Activated effector memory CD4-positive, alpha-beta T cell treated with Interleukin-2 at 50 U/mL for 16 hours (primary cell): ENCODE measurements around the gene USP28.

Experiments
- DNase-seq: peaks from one replicate; pipeline ENCODE4 v3.0.0-alpha.2; 2020

Gene USP28

DNA sequence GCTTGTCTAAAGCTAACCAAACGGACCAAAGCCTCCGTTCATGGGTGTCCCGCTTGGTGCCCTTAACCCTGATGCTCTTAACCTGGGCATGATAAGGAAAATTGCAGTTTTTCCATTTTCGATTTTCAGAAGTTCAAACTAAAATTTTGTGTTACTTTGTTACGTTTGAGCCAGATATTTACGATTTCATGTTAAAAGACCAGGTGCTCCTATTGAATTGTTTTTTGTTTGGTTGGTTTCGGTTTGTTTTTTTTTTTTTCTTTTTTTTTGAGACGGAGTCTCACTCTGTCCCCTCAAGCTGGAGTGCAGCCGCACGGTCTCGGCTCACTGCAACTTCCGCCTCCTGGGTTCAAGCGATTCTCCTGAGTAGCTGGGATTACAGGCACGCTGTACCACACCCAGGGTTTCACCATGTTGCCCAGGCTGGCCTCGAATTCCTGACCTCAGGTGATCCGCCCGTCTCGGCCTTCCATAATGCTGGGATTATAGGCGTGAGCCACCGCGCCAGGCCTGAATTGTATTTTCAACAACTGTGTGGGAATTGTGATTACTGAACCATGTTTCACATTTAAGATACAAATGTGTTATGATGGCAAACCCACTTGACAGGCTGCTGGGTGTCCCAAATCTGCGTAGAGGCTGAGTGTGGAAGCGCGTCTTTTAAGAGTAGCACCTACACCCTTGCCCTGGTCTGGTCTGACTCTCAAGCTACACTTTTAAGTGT lies 864 bp upstream of the USP28 start:
- no peak for DNase-seq

DNA sequence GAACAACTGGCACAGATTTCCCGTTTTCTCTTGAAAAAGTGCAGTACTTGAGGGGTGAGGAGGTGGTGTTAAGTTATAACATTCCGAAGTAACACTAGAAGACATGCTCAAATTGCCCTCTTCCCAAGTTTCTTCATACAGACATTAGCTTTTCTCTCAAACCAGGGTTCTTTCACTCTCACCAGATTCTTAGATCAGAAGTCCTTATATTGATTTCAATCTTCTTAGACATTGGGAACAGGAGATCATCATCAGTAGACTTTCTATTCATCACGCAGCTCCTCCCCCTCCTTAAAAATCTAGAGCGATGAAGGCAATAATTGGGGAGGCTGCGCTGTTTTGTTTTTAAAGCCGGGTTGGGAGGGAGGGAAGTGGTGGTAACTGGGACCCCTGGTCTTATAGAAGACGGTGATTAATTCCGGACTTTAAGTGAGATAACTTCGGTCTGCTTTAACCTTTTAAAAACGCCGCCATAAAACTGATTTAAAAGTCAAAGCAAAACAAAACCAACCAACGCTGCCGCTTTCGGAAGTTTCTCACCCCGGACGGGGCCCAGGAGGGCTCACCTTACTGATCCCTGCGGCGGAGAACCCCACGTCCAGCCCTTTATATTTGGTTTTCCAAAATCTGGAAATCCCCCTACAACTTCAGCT lies 665 bp downstream of the USP28 start:
- no peak for DNase-seq

DNA sequence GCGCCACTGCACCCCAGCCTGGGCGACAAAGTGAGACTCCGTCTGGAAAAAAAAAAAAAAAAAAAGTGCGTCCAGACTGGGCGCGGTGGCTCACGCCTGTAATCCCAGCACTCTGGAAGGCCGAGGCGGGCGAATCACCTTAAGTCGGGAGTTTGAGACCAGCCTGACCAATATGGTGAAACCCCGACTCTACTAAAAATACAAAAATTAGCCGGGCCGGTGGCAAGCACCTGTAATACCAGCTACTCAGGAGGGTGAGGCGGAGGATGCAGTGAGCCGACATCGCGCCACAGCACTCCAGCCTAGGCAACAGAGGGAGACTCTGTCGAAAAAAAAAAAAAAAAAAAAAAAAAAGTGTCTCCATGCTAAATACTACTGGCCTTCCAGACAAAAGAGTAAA lies 1.3 kb downstream of the USP28 start:
- DNase-seq, result no peak

DNA sequence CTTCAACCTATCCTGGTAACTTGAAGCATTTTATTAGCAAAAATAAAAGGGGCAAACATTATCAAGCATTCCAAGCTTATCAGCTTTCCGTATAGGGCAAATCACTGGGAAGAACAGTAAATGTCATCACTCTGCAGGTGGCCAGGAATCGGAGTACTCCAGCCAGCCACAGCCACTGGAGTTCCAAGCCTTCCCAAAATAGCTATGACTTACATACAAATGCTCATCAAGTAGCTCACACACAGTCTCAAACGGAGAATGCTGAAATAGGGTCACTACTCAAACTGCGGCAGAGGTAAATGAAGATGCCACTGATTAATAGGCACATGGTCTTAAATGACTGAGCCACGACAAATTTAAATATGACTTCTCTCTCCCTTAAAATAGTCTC lies 2.1 kb downstream of the USP28 start:
- no peak for DNase-seq

DNA sequence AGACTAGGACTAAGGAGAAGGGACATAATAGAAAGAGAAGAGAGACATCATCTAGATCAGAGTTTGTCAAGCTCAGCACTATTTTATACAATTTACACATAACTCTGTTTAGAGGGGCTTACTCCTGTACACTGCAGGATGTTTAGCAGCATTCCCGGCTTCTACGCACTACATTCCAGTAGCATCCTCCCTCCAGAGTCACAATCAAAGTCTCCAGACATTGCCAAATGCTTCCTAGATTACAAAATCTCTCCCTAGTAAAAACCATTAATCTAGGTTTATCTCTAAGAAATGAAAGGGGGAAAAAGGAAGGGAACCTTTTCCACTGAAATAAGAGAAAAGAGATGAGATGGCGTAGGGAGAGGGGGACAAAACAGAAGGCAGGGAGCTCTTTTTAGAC lies 4.0 kb downstream of the USP28 start:
- DNase-seq, result no peak

DNA sequence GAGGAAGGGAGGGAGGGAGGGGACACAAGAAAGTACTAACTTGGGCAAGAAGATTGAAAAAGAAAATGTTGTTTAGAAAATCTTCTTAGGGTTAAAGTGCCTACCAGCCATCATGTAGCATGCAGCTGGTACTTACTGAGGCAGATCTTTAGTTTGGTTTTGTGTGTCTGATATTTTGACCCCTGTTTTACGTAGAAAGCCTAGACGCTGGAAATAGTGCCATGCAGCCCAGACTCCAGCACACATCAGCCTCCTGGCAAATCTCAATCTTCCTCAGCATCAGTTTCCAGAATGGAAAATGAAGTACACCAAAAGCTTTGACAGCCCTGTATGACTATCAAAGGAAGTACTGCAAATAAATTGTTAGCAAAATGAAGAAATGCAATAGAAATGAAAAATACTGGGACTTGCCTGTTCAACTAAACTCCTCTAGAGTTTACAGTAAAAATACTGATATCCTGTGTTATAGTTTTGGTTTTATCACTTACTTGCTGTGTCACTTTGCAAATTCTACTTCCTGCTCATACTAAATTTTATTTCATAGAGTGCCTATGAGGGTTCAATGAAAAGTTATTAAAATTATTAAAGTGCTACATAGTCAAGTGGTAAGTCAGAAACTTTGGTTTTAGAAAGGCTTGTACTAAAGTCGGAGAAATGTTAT lies 7.4 kb downstream of the USP28 start:
- DNase-seq, result no peak

DNA sequence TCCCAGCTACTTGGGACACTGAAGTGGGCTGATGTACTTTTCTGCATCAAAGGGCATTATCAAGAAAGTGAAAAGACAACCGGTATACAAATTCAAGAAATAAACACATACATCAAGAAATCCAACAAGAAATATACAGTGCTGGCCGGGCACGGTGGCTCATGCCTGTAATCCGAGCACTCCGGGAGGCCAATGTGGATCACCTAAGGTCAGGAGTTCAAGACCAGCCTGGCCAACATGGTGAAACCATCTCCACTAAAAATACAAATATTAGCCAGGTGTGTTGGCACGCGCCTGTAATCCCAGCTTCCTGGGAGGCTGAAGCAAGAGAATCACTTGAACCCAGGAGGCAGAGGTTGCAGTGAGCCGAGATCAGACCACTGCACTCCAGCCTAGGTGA lies 9.5 kb downstream of the USP28 start:
- DNase-seq, result no peak

DNA sequence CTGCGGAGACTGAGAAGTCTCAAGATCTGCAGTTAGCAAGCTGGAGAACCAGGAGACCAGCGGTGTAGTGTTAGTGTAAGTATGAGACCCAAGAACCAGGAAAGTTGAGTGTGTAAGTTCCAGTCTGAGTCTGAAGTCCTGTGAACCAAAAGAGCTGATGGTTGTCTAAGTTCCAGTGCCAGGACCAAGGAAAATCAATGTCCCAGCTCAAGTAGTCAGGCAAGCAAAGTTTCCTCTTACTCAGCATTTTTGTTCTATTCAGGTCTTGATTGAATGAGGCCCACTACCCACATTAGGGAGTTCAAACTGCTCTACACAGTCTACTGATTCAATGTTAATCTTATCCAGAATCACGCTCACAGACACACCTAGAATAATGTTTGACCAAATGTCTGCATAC lies 11.0 kb downstream of the USP28 start:
- DNase-seq, result no peak

DNA sequence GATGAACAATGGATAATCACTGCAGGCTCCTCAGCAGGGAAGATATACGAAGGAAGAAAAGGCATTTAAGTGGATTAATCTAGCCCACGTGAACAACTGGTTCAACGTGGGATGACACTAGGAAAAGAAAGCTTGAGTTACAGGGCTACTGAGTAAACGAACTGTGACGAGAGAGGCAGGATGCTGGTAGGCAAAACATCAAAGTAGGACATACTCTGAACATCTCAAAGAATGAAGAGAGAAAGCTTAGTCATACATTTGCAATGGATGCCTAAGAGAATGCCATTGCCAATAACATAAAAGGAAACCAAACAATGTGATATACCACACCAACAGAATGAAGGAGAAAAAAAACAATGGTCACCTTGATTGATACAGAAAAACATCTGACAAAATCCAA lies 12.9 kb downstream of the USP28 start:
- DNase-seq, result no peak

DNA sequence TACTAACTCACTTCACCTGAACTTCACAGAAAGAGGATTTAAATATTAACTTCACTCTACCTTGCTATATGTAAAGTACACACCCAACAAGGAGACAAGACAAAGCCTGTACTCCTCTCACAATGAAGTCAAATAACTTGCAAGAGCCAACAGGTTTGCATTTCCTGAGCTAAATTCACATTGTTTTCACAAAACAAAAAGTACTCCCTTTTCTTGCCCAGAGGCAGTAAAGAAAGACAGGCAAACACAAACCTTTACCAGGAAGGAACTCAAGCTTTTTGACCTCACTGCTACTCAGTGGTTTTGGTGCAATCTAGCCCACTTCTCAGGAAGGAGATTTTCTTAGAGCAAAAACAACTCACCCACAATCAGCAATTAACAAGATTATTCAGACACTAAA lies 15.7 kb downstream of the USP28 start:
- DNase-seq, result no peak

DNA sequence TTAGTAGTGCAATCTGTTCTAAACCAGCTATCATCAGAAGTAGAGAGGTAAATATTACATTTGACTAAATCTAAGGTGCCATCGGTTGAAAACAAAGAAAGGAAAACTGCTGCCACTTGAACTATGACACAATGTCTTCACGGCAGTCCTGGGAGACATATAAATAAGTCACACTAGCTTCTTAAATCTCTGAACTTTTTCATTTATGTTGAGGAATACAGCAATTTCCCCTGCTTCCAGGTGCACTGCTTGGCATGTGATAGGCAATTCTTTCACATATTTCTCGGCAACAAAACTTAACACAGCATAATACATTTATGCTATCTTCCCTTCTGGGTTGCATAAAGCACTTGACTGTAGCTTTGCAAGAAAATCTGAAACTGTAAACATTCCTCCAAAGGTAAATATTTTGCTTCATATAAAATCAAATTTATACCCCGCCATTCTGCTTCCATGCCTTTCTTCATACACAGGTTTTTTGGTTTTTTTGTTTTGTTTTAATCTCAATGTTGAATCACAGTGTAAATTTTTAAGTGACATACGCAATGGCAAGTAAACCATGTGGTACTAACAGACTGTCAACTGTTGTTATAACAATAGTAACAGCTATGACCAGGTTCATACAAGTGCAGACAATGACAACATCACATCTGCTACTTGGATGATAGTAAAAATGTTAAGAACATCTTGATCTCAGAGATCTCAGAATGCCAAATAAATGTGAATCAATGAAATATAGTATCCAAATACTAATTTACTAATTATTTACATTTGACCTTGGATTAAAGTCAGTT lies 18.2 kb downstream of the USP28 start:
- no peak for DNase-seq

DNA sequence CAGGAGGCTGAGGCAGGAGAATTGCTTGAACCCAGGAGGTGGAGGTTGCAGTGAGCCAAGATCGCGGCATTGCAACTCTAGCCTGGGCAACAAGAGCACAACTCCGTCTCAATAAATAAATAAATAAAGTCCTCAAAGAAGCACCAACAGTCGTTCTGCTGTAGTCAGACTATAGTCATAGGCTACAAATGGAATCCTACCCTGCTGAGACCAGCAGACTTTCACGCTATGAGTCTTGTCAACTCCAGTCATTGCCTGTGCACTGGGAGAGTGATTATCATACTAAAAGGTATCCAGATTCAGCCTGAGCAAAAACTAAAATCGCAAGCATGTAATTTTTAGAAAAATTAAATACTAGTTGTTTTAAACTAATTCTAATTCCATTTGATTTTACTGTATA lies 19.6 kb downstream of the USP28 start:
- no peak for DNase-seq

DNA sequence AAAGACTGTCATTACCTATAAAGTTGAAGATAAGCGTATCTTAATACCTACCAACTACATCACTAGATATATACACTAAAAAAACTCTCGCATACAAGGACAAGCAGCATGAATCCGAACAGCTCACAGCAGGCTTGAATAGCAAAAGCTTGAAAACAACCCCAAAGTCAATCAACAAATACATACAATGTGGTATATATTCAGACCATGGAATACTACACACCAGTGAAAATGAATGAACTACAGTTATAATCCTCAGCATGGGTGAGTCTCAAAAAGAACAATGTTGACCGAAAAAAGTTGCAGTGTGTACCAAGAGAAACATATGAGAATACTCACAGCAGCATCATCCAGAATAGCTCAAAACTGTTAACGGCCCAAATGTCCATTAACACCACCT lies 25.2 kb downstream of the USP28 start:
- DNase-seq, result no peak

DNA sequence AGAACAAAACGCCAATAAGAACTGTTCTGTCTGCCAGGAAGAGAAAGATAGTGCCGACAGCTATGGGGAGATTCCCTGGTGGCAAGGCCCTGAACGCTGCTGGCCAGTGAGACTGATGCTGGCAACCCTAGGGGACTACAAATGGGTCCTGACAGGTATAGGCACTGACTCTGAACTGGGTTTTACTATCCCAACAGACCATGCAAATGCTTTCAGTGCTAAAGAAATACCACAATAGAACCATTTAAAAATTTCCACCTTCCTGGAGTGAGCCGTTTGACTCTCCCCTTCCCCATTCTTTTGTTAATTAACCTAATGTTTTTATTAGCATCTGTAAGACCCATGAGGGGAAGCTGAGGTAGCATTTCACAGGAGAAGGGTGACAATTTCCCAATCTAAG lies 25.7 kb downstream of the USP28 start:
- no peak for DNase-seq

DNA sequence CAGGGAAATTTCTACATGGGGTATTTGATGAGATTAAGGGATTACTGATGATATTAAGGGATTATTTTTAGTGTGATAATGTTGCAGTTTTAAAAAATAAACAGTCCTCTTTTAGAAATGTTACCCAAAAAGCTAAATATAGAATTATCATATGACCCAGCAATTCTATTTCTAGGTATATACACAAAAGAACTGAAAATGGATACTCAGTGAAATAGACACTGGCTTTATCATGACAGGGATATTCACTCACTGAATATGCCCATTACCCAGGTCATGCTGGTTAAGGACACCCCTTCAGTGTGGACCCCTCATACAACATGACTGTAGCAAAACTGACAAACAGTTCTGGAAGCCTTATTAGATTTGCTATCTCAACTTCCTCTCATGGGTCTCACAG lies 27.8 kb downstream of the USP28 start:
- no peak for DNase-seq

DNA sequence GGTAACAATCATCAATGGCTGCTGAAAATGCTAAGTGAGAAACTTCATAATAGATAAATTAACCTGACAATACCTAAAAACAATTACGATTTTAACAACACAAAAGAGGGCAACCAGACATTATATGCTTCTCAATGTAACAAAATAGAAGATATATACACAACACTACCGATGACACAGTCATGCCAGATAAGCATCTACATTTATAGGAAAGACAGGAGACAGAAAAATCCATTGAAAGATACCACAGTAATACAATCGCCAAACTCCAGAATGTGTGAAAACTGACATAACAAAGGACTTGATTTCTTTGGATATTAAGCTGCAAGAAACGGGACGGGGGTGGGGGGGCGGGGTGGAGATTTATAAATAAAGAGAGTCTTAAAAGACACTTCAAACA lies 28.3 kb downstream of the USP28 start:
- no peak for DNase-seq

DNA sequence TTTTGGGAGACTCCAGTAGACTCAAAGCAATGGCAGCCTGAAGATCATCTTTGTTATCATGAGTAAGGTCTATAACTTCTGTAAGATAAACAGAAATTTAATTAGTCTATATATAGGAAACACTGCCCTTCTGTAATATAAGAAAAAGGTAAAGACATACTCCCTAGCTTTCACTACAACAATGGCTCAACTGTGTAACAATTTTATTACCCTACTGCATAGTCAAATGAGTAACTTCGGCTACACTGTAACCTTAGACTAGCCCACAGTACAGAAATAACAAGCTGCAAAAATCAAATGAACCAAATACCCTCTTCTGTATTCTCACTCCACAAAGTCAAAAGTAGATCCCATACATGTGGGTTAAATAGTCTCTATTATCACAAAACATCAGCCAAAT lies 33.7 kb downstream of the USP28 start:
- no peak for DNase-seq

DNA sequence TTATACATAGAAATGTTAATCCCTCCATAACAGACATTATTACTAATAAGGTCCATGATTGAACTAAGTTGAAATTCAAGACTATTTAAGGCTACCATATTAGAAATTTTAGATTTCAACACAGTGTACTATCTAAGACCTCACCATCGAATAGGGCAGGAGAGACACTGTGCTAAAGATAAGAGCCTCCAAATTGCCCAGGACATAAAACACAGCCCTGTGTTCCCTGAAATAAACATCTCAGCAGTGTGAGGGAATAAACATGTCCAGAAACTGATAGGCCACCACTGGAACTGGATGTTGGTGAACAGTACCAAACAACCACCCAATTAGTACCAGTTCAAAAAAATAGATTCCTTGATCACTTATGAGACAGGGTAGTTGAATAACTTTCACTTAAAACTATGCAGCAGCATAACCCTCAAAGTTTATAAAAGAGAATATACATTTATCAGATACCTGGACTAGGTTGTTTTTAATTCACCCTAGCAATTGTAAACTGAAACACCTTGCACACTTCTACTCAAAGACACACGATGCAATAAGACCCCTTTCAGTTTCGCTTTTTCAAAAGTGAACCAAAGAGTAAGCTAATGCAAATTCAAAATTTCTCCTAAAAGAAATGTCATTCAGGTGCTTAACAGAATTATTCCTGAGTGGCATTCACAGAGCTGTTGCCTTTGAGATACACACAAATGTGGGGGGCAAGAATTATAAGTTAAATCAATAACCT lies 34.3 kb downstream of the USP28 start:
- no peak for DNase-seq

DNA sequence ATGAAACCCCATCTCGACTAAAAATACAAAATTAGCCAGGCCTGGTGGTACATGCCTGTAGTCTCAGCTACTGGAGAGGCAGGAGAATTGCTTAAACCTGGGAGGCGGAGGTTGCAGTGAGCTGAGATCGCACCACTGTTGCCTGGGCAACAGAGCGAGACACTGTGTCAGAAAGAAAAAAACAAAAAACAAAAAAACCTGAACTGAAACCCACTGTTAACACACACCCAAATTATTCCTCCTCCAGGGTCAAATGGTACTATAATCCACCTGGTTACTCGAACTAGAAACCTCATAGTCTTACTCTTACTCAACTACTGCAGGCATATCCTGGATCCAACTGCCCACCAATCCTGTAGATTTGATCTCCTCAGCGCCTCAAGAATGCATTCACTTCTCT lies 35.5 kb downstream of the USP28 start:
- DNase-seq, result no peak

DNA sequence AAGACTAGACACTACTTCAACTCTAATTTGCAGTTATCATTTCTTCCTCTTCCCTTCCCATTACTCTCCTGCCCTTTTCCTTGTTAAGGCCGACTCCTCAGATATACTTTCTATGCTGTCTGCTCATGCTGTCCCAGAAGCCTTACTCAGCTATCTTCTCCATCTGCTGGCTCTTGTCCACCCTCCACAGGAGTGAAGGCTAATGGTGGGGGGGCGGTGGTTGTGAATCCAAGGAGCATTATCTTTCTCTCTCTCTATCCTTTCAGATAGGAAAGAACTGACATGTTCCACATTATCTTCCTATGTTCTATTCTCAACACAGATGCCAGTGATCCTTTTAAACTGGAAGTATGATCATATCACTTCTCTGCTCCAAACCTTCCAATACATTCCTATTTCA lies 37.4 kb downstream of the USP28 start:
- no peak for DNase-seq

DNA sequence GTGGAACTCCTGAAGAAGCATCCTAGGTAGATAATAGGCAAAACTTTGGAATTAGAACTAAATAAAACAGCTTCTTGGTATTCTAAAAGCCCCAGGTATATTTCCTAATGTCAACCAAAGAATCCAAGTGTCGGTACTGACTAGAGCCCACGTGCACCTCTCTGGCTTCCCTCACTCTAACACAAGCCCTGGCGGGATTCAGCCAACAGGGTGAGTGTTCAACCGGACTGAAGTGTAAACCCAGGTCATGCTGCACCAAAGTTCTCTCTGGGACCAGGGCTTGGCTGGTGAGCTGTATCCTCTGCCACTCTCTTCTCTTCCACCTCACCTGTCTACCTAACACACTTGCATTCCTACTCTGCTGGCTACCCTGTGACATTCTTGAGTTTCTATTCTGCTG lies 40.1 kb downstream of the USP28 start:
- DNase-seq, result no peak

DNA sequence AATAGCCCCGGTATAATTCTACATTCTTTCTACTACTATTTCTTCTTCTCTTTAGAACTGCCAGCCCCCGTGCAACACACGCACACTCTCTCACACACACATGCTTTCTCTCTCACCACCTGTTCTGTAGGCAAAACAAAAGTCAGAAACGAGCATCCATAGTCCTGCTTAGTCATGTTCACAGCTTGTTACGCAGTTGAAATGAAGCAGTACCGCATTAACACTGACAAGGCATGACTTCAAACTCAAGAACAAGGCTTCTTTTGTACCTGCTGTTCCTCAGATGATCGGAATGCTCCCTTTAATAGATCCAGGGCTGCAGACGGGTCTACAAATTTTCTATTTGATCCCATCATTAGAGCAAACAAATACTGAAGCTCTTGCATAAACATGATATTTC lies 42.2 kb downstream of the USP28 start:
- DNase-seq, result no peak

DNA sequence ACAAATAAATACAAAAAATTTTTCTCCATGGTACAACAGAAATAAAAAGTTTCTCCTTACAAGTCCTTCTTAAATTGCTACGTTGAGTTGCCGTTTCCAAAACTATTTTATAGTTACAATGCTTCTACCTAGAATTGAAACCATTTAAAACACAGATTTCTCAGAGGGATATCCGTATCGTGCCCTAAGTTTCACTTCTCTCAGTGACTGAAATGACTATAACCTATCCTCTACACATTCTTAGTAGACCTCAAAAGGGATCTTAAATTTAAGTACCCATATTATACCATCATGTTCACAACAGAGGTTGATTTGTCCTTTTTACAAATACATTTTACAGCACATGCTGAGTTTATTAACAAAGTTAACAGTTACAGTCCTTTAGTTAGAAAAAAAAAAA lies 44.1 kb downstream of the USP28 start:
- no peak for DNase-seq
